Loucy (cell line): Measurements from ENCODE around the gene CCDC122.
A peak's percentile ranks its signal among the peaks of the same experiment; 100 is the strongest.

Experiments used
- H2AFZ ChIP-seq: fragments of 200-600 bp; sonication (generic); 2 replicates; pipeline ENCODE4 v1.6.0; 2016; ENCODE audit warnings: antibody characterized with exemption, mild to moderate bottlenecking, low read length, moderate library complexity
- H3F3A ChIP-seq: fragments of 200-600 bp; 2 replicates; pipeline ENCODE4 v1.6.0; 2016; ENCODE audit warnings: antibody characterized with exemption, low read depth, mild to moderate bottlenecking
- H3K27me3 ChIP-seq: fragments of 200-600 bp; sonication (generic); 2 replicates; pipeline ENCODE4 v1.6.1; 2014; ENCODE audit warnings: low read length, mild to moderate bottlenecking; ENCODE audit not compliant: insufficient read depth, poor library complexity, severe bottlenecking
- H3K36me3 ChIP-seq: fragments of 200-600 bp; sonication (generic); 2 replicates; pipeline ENCODE4 v1.6.1; 2016; ENCODE audit warnings: low read length; ENCODE audit not compliant: insufficient read depth
- H3K4me1 ChIP-seq: fragments of 200-600 bp; sonication (generic); 2 replicates; pipeline ENCODE4 v1.5.1; 2014; ENCODE audit warnings: low read length, mild to moderate bottlenecking; ENCODE audit not compliant: insufficient read depth, poor library complexity, severe bottlenecking
- H3K4me2 ChIP-seq: fragments of 200-600 bp; sonication (generic); 2 replicates; pipeline ENCODE4 v1.6.0; 2014; ENCODE audit warnings: antibody characterized with exemption, low read length, low read depth, mild to moderate bottlenecking; ENCODE audit not compliant: poor library complexity, severe bottlenecking
- H3K4me3 ChIP-seq: fragments of 200-600 bp; sonication (generic); 2 replicates; pipeline ENCODE4 v1.5.1; 2014; ENCODE audit warnings: low read length, mild to moderate bottlenecking, mixed read lengths; ENCODE audit not compliant: poor library complexity, severe bottlenecking
- H3K79me2 ChIP-seq: fragments of 200-600 bp; sonication (generic); 2 replicates; pipeline ENCODE4 v1.6.1; 2014; ENCODE audit warnings: low read length; ENCODE audit not compliant: insufficient read depth
- H3K9ac ChIP-seq: fragments of 200-600 bp; sonication (generic); 2 replicates; pipeline ENCODE4 v1.6.0; 2014; ENCODE audit warnings: mild to moderate bottlenecking, low read depth, low read length, moderate library complexity; ENCODE audit not compliant: poor library complexity, severe bottlenecking
- H3K9me2 ChIP-seq: fragments of 200-600 bp; sonication (generic); replicated peaks from 2 replicates; pipeline ENCODE4 v1.6.1; 2016; ENCODE audit warnings: low read depth, low read length, mixed read lengths
- H3K9me3 ChIP-seq: fragments of 200-600 bp; sonication (generic); 2 replicates; pipeline ENCODE4 v1.6.1; 2014; ENCODE audit warnings: mild to moderate bottlenecking, antibody characterized with exemption, low read length, low read depth; ENCODE audit not compliant: insufficient read depth
- H4K20me1 ChIP-seq: fragments of 200-600 bp; sonication (generic); 2 replicates; pipeline ENCODE4 v1.6.0; 2014; ENCODE audit warnings: antibody characterized with exemption, low read length, mild to moderate bottlenecking; ENCODE audit not compliant: insufficient read depth, poor library complexity, severe bottlenecking
- CTCF ChIP-seq: fragments of 200-600 bp; sonication (generic); conservative IDR thresholded peaks from 2 replicates; pipeline ENCODE4 v1.5.1; 2014; ENCODE audit warnings: mild to moderate bottlenecking, antibody characterized with exemption, low read length
- EZH2phosphoT487 ChIP-seq: fragments of 200-600 bp; IDR thresholded peaks from 2 replicates; pipeline ENCODE4 v1.6.1; 2018; ENCODE audit warnings: antibody characterized with exemption, mild to moderate bottlenecking, moderate library complexity, borderline replicate concordance

The CCDC122 gene

GRCh38 chr13:43911871-43912270 is 32.3 kb upstream of the CCDC122 start:
- no peak overlapping the region for H3K4me3 ChIP-seq
- no peak overlapping the region for H2AFZ ChIP-seq
- no peak overlapping the region for H3K4me2 ChIP-seq
- H3K4me1 ChIP-seq, result no peaks in the 10 kb centered on the region
- no peaks in the 10 kb centered on the region for H3K79me2 ChIP-seq
- TF ChIP-seq EZH2phosphoT487 (no peak), CTCF (no peak)
- H3K9me3 ChIP-seq, result no peaks in the 10 kb centered on the region
- no peaks in the 10 kb centered on the region for H3K36me3 ChIP-seq
- H3K9me2 ChIP-seq, result no peaks in the 10 kb centered on the region
- H4K20me1 ChIP-seq, result no peaks in the 10 kb centered on the region
- no peaks in the 10 kb centered on the region for H3F3A ChIP-seq
- H3K27me3 ChIP-seq, result no peaks in the 10 kb centered on the region
- no peak overlapping the region for H3K9ac ChIP-seq

- H3K79me2 ChIP-seq, result no peaks in the 10 kb centered on the region
- no peaks in the 10 kb centered on the region for H3K9me2 ChIP-seq
- H3F3A ChIP-seq, result no peaks in the 10 kb centered on the region
- H3K4me3 ChIP-seq, result no peak overlapping the region
- no peak overlapping the region for H3K9ac ChIP-seq
- no peaks in the 10 kb centered on the region for H3K9me3 ChIP-seq
- no peak overlapping the region for H3K4me2 ChIP-seq
- H2AFZ ChIP-seq, result peak overlapping the region; percentile 11; the same call in 1 of the 2 replicates
- TF ChIP-seq EZH2phosphoT487 (no peak), CTCF (no peak)
- H3K27me3 ChIP-seq, result no peaks in the 10 kb centered on the region
- H3K4me1 ChIP-seq, result no peaks in the 10 kb centered on the region
- H4K20me1 ChIP-seq, result no peaks in the 10 kb centered on the region
- no peaks in the 10 kb centered on the region for H3K36me3 ChIP-seq
Measured at GRCh38 chr13:43911278-43911677, 31.7 kb upstream of the CCDC122 start.

- TF ChIP-seq EZH2phosphoT487, result no peak
- TF ChIP-seq CTCF, result no peak
- no peaks in the 10 kb centered on the region for H3K9me3 ChIP-seq
Measured at GRCh38 chr13:43910856-43911255, 31.3 kb upstream of the CCDC122 start.

More at GRCh38 chr13:43910856-43911255, 31.3 kb upstream of the CCDC122 start:
- Histone ChIP-seq H3K36me3 (no peaks in the 10 kb centered on the region), H3K27me3 (no peaks in the 10 kb centered on the region), H3K4me1 (no peaks in the 10 kb centered on the region), H4K20me1 (no peaks in the 10 kb centered on the region), H3F3A (no peaks in the 10 kb centered on the region), H3K4me2 (no peak overlapping the region), H3K9me2 (no peaks in the 10 kb centered on the region), H3K79me2 (no peaks in the 10 kb centered on the region), H3K9ac (no peak overlapping the region), H3K4me3 (no peak overlapping the region), H2AFZ (no peak overlapping the region)
